Stimulated activated CD4-positive, alpha-beta T cell treated with anti-CD3 and anti-CD28 coated beads, Interleukin-4, amount 100 ng/mL, for 4 hours (primary cell): Measurements from ENCODE around the gene GLT6D1.
A peak's percentile ranks its signal among the peaks of the same experiment; 100 is the strongest.

Experiments used
- DNase-seq, 2 experiments: peaks; one replicate each; pipeline ENCODE4 v3.0.0-alpha.2; 2020

The GLT6D1 gene

DNA sequence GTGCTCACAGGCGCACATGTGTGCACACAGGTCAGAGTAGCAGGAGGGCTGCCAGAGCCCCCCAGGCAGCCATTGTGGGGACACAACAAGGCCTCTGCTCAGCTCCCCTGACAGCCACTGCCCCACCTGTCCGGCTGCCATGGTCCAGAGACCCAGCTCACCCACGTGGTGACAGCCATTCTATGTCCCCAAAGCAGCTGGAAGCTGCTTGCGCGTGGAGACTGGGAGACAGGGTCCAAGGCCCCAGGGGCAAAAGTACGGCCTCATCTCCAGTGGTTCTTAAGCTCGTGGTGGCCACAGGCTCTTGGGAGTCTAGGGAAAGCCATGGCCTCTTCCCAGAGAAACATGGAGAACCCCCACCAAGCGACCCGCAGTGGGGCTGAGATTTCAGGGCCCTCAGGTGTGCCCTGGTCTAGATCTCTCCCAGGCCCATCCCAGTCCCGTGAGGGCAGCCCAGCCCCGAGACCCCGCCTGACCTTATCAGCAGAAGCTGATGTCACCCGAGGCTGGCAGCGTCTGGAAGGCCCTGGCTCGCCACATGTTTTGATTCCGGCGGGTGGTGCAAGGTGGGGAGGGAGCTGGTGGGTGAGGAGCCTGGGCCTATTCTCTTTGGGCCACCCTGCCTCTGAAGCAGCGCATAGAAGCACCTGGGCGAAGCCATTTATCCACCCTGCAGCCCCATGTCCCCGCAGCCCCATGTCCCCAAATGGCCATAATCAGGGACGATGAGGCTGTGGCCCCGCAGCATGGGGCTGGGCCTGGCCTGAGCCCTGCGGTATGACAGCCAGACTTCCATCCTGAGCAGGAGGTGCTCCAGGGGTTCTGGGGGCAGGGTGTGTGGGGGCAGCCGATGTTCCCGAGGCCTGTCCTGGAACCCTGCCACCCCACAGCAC, 31.7 kb downstream of the GLT6D1 start:
- DNase-seq, result no peak

- no peak for DNase-seq
Measured at GRCh38 chr9:135606885-135607259, 32.5 kb downstream of the GLT6D1 start.

DNA sequence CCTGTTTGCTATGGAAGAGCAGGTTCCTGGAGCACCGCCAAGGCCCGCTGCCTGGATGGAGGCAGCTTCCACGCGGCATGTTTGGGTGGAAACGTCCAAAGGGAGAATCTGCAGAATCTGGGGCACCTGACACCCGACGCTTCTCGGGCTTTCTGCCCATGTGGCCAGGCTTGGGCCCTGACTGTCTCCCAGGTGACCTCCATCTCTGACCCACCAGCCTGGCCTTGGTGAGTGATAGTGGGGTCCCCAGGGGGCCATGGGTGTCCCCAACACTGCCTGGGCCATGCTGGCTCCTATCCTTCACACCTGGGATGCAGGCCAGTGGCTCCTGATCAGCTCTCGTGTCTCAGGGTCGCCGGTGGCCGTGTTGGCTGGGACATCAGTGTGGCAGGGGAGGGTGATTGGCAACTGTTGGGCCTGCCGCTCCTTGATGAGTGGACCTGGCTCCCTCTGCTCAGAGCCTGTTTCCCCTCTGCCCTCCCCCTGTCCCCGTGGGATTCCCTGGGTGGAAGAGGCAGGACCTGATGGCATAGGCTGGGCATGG, 34.0 kb downstream of the GLT6D1 start:
- DNase-seq, result no peak

GRCh38 chr9:135604437-135605237, 34.7 kb downstream of the GLT6D1 start:
- DNase-seq, result no peak

GRCh38 chr9:135602789-135603481, 36.4 kb downstream of the GLT6D1 start:
- peak; percentile 21 to 54 for DNase-seq

DNA sequence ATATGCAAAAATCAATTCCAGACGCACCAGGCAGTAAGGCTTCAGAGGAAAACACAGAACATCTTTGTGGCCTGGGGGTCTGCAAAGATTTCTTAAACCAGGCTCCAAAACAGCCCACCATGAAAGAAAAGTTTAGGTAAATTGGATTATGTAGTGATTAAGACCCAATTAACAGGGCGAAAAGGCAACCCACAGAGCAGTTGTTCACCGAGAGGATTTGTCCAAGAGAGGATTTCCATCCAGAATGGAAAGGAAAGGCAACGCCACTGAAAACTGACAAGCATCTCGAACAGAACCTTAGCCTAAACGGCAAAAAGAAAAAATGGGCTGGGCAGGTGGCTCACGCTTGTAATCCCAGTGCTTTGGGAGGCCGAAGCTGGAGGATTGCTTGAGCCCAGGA, 37.4 kb downstream of the GLT6D1 start:
- DNase-seq, result no peak

GRCh38 chr9:135600296-135600817, 39.0 kb downstream of the GLT6D1 start:
- no peak for DNase-seq

DNA sequence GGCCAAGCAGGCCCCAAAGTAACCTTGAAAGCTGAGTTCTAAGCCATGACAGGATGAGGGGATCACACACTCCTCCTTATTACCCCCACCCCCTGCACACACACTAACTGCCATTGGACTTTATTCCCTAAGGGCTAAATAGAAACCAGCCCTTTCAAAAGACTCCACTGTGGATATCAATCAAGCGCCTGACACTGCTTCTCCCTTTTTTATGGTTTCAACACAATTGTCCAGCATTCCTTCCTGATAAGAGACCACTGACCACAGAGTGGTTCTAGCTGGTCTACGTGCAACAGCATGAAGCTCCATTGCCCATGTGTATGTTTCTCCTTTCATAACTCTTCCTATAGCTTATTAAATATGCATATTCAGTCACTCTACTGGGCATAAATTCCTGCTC, 43.1 kb downstream of the GLT6D1 start:
- DNase-seq, result no peak

DNA sequence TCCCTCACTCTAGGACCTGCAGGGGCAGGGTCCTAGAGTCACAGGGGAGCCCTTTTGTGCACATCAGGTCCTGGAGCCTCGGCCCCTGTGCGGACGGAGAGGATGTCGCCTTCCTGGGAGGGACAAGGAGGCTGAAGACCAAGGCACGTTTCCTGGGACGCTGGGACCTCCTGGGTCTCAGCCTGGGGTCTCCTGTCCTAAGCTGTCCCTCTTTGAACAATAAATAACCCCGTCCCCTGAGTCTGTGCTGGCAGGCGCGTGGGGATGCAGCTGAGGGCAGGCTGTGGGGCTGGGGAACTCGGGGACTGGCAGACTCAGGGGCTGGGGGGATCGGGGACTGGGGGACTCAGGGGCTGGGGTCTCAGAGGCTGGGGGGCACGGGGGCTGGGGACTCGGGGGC, 46.7 kb downstream of the GLT6D1 start:
- DNase-seq, result no peak

DNA sequence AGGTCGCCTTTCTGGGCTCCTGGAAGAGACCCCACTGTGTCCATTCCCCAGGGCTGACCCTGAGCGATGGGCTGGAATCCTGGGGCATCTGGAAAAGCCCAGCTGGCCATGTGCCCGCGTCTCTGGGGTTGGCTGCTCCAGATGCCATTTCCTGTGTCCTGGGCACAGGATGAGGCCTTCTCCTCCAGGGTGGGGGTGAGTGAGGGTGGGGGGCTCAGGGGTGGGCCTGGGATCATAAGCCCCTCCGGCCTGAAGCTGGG, 47.1 kb downstream of the GLT6D1 start:
- DNase-seq, result no peak

- no peak for DNase-seq
Measured at GRCh38 chr9:135591506-135592330, 47.6 kb downstream of the GLT6D1 start.

DNA sequence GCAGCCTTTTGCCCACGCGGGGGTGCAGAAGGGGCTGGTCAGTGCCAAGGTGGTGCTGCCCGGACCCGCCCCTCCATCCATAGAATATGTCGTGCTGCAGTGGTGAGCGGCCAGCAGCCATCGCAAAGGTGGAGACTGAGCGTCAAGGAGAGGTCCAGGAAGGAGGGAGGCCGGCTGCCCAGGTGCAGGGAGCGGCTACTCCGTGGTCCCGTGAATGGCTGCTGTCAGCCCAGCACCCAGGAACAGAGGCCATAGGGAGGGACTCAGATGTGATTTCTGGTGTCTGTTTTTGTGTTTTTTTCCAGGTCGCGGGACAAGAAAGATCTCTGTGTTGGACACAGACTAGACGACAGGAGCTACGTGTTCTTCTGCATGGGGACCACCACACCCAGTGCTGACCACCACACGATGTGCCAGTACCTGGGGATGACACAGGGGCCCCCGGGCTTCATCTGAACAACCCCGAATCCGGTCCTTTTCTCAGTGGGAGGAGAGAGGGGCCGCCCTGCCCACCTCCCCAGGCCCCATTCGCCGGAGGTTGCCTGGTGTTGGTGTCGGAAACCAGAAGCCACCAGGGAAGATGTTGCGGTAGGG, 48.8 kb downstream of the GLT6D1 start:
- DNase-seq, result no peak

DNA sequence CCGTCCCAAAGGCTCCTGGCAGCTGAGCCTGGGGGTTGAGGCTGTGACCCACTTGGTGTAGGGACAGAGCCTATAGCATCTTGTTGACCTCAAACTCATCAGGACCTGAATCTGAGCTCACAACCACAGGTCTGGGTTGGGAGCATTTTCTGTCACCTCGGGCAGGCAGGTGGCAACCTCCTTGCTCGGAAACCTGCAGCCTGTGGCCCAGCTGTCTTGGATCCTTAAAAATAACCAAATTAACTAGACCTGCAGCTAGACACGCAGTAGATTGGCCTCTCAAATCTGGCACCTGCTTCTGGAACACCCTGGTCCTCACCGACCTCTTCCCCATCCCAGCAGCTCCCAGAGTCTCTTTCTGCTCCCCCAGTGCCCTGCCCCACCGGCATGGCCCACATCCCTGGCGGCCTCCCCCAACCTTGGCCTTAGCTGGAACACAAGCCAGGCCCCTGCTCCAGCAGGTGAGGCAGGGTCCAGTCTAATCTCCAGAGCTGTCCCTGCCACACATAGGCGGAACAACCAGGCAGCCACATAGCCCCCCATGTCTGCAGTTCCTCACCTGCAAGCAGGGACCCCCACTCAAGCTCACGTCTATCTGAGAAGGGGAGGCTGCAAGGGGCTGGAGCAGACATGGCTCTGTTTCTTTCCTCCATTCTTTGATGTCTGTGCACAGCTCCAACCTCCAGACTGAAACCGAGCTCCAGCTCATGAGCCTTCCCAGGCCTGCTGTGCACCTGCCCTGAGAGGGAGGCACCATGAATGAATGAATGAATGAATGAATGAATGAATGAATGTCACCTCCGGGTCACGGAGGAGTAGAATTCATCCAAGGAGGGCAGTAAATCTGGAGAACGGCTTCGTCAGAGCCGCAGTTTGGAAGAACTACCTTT, 49.5 kb downstream of the GLT6D1 start:
- DNase-seq, result no peak

DNA sequence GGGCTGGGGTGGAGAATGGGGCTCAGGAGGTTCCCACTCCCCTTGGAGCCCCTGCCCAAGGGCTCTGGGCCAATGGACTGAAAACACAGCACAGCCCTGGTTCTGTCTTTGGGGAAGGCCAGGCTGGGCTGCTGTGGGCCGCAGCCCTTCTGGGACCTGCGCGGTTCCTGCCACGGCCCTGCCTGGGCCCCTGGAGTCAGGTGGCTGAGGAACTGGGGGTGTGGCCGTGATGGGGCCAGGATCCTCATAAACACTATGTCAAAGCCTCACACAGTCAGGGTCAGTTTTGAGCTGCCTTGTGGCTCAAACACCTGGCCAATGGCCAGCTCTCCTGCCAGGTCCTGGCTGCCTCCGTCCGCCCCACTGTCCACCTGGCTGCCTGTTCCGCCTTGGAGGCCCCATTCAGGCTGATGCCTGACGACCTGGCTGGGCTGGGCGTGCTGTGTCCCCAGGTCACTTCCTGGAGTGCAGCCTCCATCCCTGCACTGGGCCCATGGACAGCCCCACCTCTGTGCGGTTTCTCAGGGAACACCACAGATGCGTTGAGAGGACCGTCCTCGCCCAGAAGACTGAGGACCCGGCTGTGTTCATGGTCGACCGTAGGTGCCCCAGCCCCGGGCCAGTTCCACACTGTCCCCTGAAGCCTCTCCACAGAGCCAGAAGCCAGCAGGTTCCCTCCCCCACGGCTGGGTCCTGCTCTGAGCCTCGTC, 50.3 kb downstream of the GLT6D1 start:
- no peak for DNase-seq

DNA sequence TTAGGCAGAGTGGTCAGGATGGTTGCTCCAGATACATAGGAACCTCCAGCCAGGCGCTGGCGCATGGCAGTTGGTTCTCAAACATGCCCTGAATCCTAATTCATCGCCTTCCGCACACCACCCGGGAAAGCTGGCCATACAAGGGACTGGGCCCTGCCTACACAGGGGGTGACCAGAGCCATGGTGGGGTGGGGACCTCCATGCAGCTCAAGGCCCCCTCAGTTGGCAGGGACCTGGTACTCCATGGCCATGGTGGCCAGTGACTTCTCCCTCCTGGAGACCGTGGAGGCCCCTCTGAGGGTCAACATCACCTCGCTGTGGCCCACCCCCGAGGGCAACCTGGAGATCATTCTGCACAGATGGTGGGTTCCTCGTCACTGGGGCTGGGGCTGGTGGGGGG, 51.0 kb downstream of the GLT6D1 start:
- DNase-seq, result no peak

DNA sequence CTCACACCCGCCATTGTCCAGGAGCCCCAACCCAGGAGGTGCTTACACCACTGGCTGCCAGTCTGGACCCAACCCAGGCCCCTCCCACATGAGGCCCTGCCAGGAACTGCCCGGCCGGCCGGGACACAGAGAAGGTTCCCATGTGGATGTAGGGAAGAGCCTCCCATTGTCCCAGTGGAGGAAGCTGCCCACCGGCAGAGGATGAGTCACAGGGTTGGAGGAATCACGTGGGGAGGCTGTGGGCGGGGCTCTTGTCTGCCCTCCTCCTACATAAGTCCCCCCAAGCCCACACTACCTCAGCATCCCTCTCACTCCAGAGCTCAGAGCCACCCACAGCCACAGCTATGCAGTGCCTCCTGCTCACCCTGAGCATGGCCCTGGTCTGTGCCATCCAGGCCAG, 51.7 kb downstream of the GLT6D1 start:
- DNase-seq, result no peak

GRCh38 chr9:135586601-135587109, 52.7 kb downstream of the GLT6D1 start:
- no peak for DNase-seq

- no peak for DNase-seq
Measured at GRCh38 chr9:135584934-135585333, 54.4 kb downstream of the GLT6D1 start.

GRCh38 chr9:135584371-135584770, 55.0 kb downstream of the GLT6D1 start:
- DNase-seq, result no peak

GRCh38 chr9:135583688-135584011, 55.7 kb downstream of the GLT6D1 start:
- DNase-seq, result no peak
